ENCODE measurements around the gene ZFAND4.

DNA sequence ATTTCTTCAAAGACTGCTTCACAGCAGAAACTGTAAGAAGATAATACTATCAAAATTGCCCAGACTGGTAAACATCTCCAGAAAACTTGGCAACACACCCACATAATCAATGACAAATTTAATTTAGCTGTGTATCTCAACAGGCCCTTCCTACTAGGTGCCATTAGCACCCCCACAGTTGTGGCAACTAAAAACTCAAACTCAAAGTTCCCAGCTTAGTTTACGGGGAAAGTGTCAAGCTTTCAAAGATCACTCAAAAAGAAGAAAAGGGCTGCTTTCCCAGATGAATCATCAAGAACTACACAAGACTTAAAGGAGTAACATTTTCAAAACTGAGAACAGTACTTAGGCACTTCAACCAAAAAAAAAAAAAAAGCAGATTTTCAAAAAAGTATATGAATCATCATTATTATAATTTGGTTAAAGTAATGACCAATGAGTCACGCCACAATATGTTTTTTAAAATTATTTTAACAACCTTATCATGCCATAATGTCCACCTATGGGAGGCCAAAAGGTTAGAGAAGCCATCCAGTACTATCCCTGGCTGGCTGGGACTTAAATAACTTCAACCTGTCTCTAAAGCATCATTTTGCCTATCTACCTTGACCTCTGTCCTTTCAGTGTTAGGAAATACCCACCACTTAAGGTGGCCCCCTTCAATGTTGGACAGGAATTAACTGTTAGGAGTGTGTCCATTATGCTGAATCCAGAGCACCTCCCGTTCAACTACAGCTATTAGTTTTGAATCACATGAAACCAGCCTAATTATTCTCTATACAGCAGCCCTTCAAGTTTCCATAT lies 90.8 kb downstream of the ZFAND4 start:
- TF ChIP-seq TAF1 (IDR thresholded peaks at IDR 0.05; ENCODE audit: borderline replicate concordance, low read depth, low read length) (no peak), POLR2AphosphoS5 (IDR thresholded peaks at IDR 0.05; ENCODE audit: low read depth, low read length) (no peak), POLR2A (IDR thresholded peaks at IDR 0.05; ENCODE audit: low read depth, low read length) (no peak)

Data from GM12892 (cell line).